GM18505 (cell line): ENCODE results near the gene NEK3.

Experiments
- ATAC-seq: cut with Tn5 transposase; IDR thresholded peaks from one replicate; pipeline ENCODE4 v1.9.1; 2021; ENCODE audit not compliant: unreplicated experiment
- POLR2A ChIP-seq: IDR thresholded peaks from 4 replicates; pipeline ENCODE4 v1.6.1; 2011; ENCODE audit warnings: borderline replicate concordance; ENCODE audit not compliant: insufficient read depth, insufficient read length; ENCODE audit errors: extremely low read depth

Gene NEK3

GRCh38 chr13:52156724-52157261, 2.6 kb downstream of the NEK3 start:
- no peak for ATAC-seq

GRCh38 chr13:52155177-52155576, 4.2 kb downstream of the NEK3 start:
- ATAC-seq: no peak
- TF ChIP-seq POLR2A: no peak

More at GRCh38 chr13:52156724-52157261, 2.6 kb downstream of the NEK3 start:
- TF ChIP-seq POLR2A: no peak

GRCh38 chr13:52147225-52147624, 12.2 kb downstream of the NEK3 start:
- no peak for TF ChIP-seq POLR2A

GRCh38 chr13:52141299-52141698, 18.1 kb downstream of the NEK3 start:
- TF ChIP-seq POLR2A: no peak
- no peak for ATAC-seq

More at GRCh38 chr13:52147225-52147624, 12.2 kb downstream of the NEK3 start:
- no peak for ATAC-seq

- ATAC-seq: no peak
- TF ChIP-seq POLR2A: no peak
Observed at GRCh38 chr13:52137489-52137888, 21.9 kb downstream of the NEK3 start.

- ATAC-seq: no peak
- no peak for TF ChIP-seq POLR2A
Observed at GRCh38 chr13:52136763-52137162, 22.6 kb downstream of the NEK3 start.

GRCh38 chr13:52130641-52131040, 28.8 kb downstream of the NEK3 start:
- no peak for ATAC-seq
- TF ChIP-seq POLR2A: no peak

GRCh38 chr13:52128714-52129700, 30.4 kb downstream of the NEK3 start, which contains the start of gene NEK5:
Gene NEK5 (minus strand): TSS chr13:52129073. CDS start chr13:52127482, 1,591 bp downstream.
- ATAC-seq: peak; percentile 75
- TF ChIP-seq POLR2A: no peak

GRCh38 chr13:52127783-52128702, 31.4 kb downstream of the NEK3 start:
- peak; percentile 21 for ATAC-seq

GRCh38 chr13:52127378-52127777, 32.0 kb downstream of the NEK3 start:
- no peak for TF ChIP-seq POLR2A
- ATAC-seq: no peak

More at GRCh38 chr13:52127783-52128702, 31.4 kb downstream of the NEK3 start:
- TF ChIP-seq POLR2A: no peak

GRCh38 chr13:52125547-52125946, 33.9 kb downstream of the NEK3 start:
- TF ChIP-seq POLR2A: no peak
- no peak for ATAC-seq

- TF ChIP-seq POLR2A: no peak
- ATAC-seq: no peak
Observed at GRCh38 chr13:52118595-52118994, 40.8 kb downstream of the NEK3 start.

GRCh38 chr13:52118095-52118494, 41.3 kb downstream of the NEK3 start:
- no peak for TF ChIP-seq POLR2A
- ATAC-seq: no peak
